Medulla oblongata (tissue), 1 donor: Measurements from ENCODE around the gene KCNK7.
"Not testable (repeated sequence)": the region's sequence is repeated elsewhere in the genome, so short reads cannot be mapped to it uniquely, and the experiment has no call there.

Source experiments
- DNase-seq: peaks from one replicate; pipeline ENCODE4 v3.0.0-alpha.2; 2015; ENCODE audit errors: extremely low spot score

Gene KCNK7

GRCh38 chr11:65595543-65596281, at the start of gene KCNK7:
Gene KCNK7 (minus strand): TSS chr11:65595800. CDS start chr11:65595772, 28 bp downstream.
- DNase-seq = no peak

- DNase-seq = no peak
These were observed 49.2 kb upstream of the KCNK7 start for GRCh38 chr11:65644837-65645236.

GRCh38 chr11:65643971-65644370, 48.4 kb upstream of the KCNK7 start:
- no peak for DNase-seq

- no peak for DNase-seq
These were observed 46.5 kb upstream of the KCNK7 start for GRCh38 chr11:65642014-65642671.

GRCh38 chr11:65641297-65642013, 45.9 kb upstream of the KCNK7 start:
- DNase-seq = no peak

- DNase-seq = peak; percentile 81
These were observed 45.1 kb upstream of the KCNK7 start for GRCh38 chr11:65640483-65641296.

GRCh38 chr11:65639623-65640482, 44.3 kb upstream of the KCNK7 start:
- DNase-seq = peak; percentile 61

- DNase-seq = not testable (repeated sequence)
These were observed 43.6 kb upstream of the KCNK7 start for GRCh38 chr11:65639228-65639597.

- peak; percentile 85 for DNase-seq
These were observed 42.3 kb upstream of the KCNK7 start, which contains the start of gene SIPA1 for GRCh38 chr11:65637794-65638419. Gene SIPA1 (plus strand): TSS chr11:65638101. CDS start chr11:65640922, 2,821 bp downstream.

GRCh38 chr11:65637032-65637557, 41.5 kb upstream of the KCNK7 start:
- no peak for DNase-seq

GRCh38 chr11:65636108-65637031, 40.8 kb upstream of the KCNK7 start:
- no peak for DNase-seq

- no peak for DNase-seq
These were observed 39.5 kb upstream of the KCNK7 start for GRCh38 chr11:65634905-65635731.

GRCh38 chr11:65634440-65634839, 38.8 kb upstream of the KCNK7 start:
- no peak for DNase-seq

GRCh38 chr11:65634109-65634436, 38.5 kb upstream of the KCNK7 start:
- no peak for DNase-seq

GRCh38 chr11:65633390-65634108, 37.9 kb upstream of the KCNK7 start:
- DNase-seq = no peak

- no peak for DNase-seq
These were observed 34.6 kb upstream of the KCNK7 start for GRCh38 chr11:65630215-65630614.

- no peak for DNase-seq
These were observed 34.0 kb upstream of the KCNK7 start for GRCh38 chr11:65629579-65629978.

GRCh38 chr11:65627202-65627601, 31.6 kb upstream of the KCNK7 start:
- no peak for DNase-seq
